Keratinocyte (primary cell): Measurements from ENCODE around the gene HSD17B2.

Experiments
- CTCF ChIP-seq, 3 experiments: IDR thresholded peaks in 1 of 3; conservative IDR thresholded peaks in 1 of 3; optimal IDR thresholded peaks in 1 of 3; 2 replicates in 2 of 3; 3 replicates in 1 of 3; pipeline versions ENCODE3 to v1.5.1; 2011; ENCODE audit warnings: low read length in 3 of 3, mild to moderate bottlenecking in 3 of 3, moderate library complexity in 2 of 3, control low read depth in 1 of 3, inconsistent platforms in 1 of 3; ENCODE audit not compliant: insufficient read depth in 2 of 3; ENCODE audit errors: extremely low read depth in 1 of 3
- EZH2 ChIP-seq: IDR thresholded peaks from one replicate; pipeline ENCODE4 v1.6.1; 2012; ENCODE audit warnings: inconsistent platforms, mild to moderate bottlenecking, low read length, moderate library complexity

GRCh38 chr16:82017911-82018568 is 17.0 kb upstream of the HSD17B2 start:
- no peak for TF ChIP-seq CTCF (optimal IDR thresholded peaks at IDR 0.05 in 1 of 3, IDR thresholded peaks at IDR 0.05 in 1 of 3, conservative IDR thresholded peaks at IDR 0.05 in 1 of 3; ENCODE audit: extremely low read depth in 1 of 3, insufficient read depth in 2 of 3, low read length in 3 of 3)
- no peak for TF ChIP-seq EZH2
